GM12801 (cell line): ENCODE results near the gene PTGR1.

Experiments
- CTCF ChIP-seq: IDR thresholded peaks from one replicate; pipeline ENCODE4 v1.5.1; 2011; ENCODE audit warnings: control low read depth; ENCODE audit not compliant: insufficient read length; ENCODE audit errors: extremely low read depth

The PTGR1 gene

GRCh38 chr9:111559000-111559610 lies 40.3 kb downstream of the PTGR1 start:
- TF ChIP-seq CTCF, result no peak

GRCh38 chr9:111548623-111549022 lies 50.8 kb downstream of the PTGR1 start:
- TF ChIP-seq CTCF, result no peak

- no peak for TF ChIP-seq CTCF
These were observed 56.8 kb downstream of the PTGR1 start for GRCh38 chr9:111542497-111543254.

- no peak for TF ChIP-seq CTCF
These were observed 66.2 kb downstream of the PTGR1 start for GRCh38 chr9:111533099-111533790.

- no peak for TF ChIP-seq CTCF
These were observed 67.7 kb downstream of the PTGR1 start for GRCh38 chr9:111531716-111532115.

- no peak for TF ChIP-seq CTCF
These were observed 69.7 kb downstream of the PTGR1 start for GRCh38 chr9:111529787-111530186.

GRCh38 chr9:111527347-111527746 lies 72.1 kb downstream of the PTGR1 start:
- no peak for TF ChIP-seq CTCF
